ENCODE measurements around the gene GRK3.

GRK3 gene

GRCh38 chr22:25545672-25546071, 18.8 kb upstream of the GRK3 start:
- no peaks in the 10 kb centered on the region for H3K9me2 ChIP-seq (ENCODE audit: low read depth, low read length)
- H3K27me3 ChIP-seq (ENCODE audit: insufficient read depth, low read length), result peaks cover 8% of the 10 kb centered on the region; the same call in 1 of the 2 replicates
- no peaks in the 10 kb centered on the region for H3K36me3 ChIP-seq (ENCODE audit: insufficient read depth, low read length)
- H3K4me3 ChIP-seq (ENCODE audit: low read depth, low read length, poor library complexity, severe bottlenecking), result no peak overlapping the region
- no peaks in the 10 kb centered on the region for H3K4me1 ChIP-seq (ENCODE audit: insufficient read depth, low read length, severe bottlenecking)
- no peak overlapping the region for H3K4me2 ChIP-seq (ENCODE audit: low read length)
- no peaks in the 10 kb centered on the region for H3K9me3 ChIP-seq (ENCODE audit: low read length)
- H3K79me2 ChIP-seq (ENCODE audit: insufficient read depth, low read length), result no peaks in the 10 kb centered on the region
- no peaks in the 10 kb centered on the region for H3F3A ChIP-seq (ENCODE audit: insufficient read depth, low read length)
- H3K9ac ChIP-seq (ENCODE audit: low read length), result no peak overlapping the region
- TF ChIP-seq CTCF (IDR thresholded peaks at IDR 0.05; ENCODE audit: low read length), result no peak
- TF ChIP-seq EZH2 (IDR thresholded peaks at IDR 0.05; ENCODE audit: borderline replicate concordance, low read length), result no peak
- no peak overlapping the region for H2AFZ ChIP-seq (ENCODE audit: low read length)
- no peaks in the 10 kb centered on the region for H4K20me1 ChIP-seq (ENCODE audit: insufficient read depth, low read length)
- H3K27ac ChIP-seq (ENCODE audit: low read depth, low read length, poor library complexity, severe bottlenecking), result no peak overlapping the region

GRCh38 chr22:25546242-25546641, 18.2 kb upstream of the GRK3 start:
- Histone ChIP-seq H3K4me2 (ENCODE audit: low read length) (no peak overlapping the region), H3K27ac (ENCODE audit: low read depth, low read length, poor library complexity, severe bottlenecking) (no peak overlapping the region), H4K20me1 (ENCODE audit: insufficient read depth, low read length) (no peaks in the 10 kb centered on the region), H3K4me1 (ENCODE audit: insufficient read depth, low read length, severe bottlenecking) (no peaks in the 10 kb centered on the region), H3K79me2 (ENCODE audit: insufficient read depth, low read length) (no peaks in the 10 kb centered on the region), H3K9me2 (ENCODE audit: low read depth, low read length) (no peaks in the 10 kb centered on the region), H2AFZ (ENCODE audit: low read length) (no peak overlapping the region), H3K36me3 (ENCODE audit: insufficient read depth, low read length) (no peaks in the 10 kb centered on the region), H3F3A (ENCODE audit: insufficient read depth, low read length) (no peaks in the 10 kb centered on the region), H3K4me3 (ENCODE audit: low read depth, low read length, poor library complexity, severe bottlenecking) (no peak overlapping the region), H3K9me3 (ENCODE audit: low read length) (no peaks in the 10 kb centered on the region), H3K27me3 (ENCODE audit: insufficient read depth, low read length) (peaks cover 8% of the 10 kb centered on the region; the same call in 1 of the 2 replicates), H3K9ac (ENCODE audit: low read length) (no peak overlapping the region)
- TF ChIP-seq EZH2 (IDR thresholded peaks at IDR 0.05; ENCODE audit: borderline replicate concordance, low read length), result no peak
- TF ChIP-seq CTCF (IDR thresholded peaks at IDR 0.05; ENCODE audit: low read length), result no peak

GRCh38 chr22:25546751-25547150, 17.7 kb upstream of the GRK3 start:
- no peaks in the 10 kb centered on the region for H3K4me1 ChIP-seq (ENCODE audit: insufficient read depth, low read length, severe bottlenecking)
- no peak overlapping the region for H3K27ac ChIP-seq (ENCODE audit: low read depth, low read length, poor library complexity, severe bottlenecking)
- TF ChIP-seq CTCF (IDR thresholded peaks at IDR 0.05; ENCODE audit: low read length) (no peak), EZH2 (IDR thresholded peaks at IDR 0.05; ENCODE audit: borderline replicate concordance, low read length) (no peak)

More at GRCh38 chr22:25546751-25547150, 17.7 kb upstream of the GRK3 start:
- H3F3A ChIP-seq (ENCODE audit: insufficient read depth, low read length), result no peaks in the 10 kb centered on the region
- H3K4me3 ChIP-seq (ENCODE audit: low read depth, low read length, poor library complexity, severe bottlenecking), result no peak overlapping the region
- H2AFZ ChIP-seq (ENCODE audit: low read length), result no peak overlapping the region
- H3K9me3 ChIP-seq (ENCODE audit: low read length), result no peaks in the 10 kb centered on the region
- no peaks in the 10 kb centered on the region for H3K36me3 ChIP-seq (ENCODE audit: insufficient read depth, low read length)
- no peaks in the 10 kb centered on the region for H4K20me1 ChIP-seq (ENCODE audit: insufficient read depth, low read length)
- H3K9me2 ChIP-seq (ENCODE audit: low read depth, low read length), result no peaks in the 10 kb centered on the region
- no peak overlapping the region for H3K4me2 ChIP-seq (ENCODE audit: low read length)
- H3K79me2 ChIP-seq (ENCODE audit: insufficient read depth, low read length), result no peaks in the 10 kb centered on the region
- peaks cover 3% of the 10 kb centered on the region; the same call in 1 of the 2 replicates for H3K27me3 ChIP-seq (ENCODE audit: insufficient read depth, low read length)
- H3K9ac ChIP-seq (ENCODE audit: low read length), result no peak overlapping the region
